HG03571 (cell line): ENCODE data around the gene GLP1R.

Experiments
- ATAC-seq: cut with Tn5 transposase; IDR thresholded peaks from one replicate; pipeline ENCODE4 v1.9.1; 2021; ENCODE audit not compliant: unreplicated experiment

Gene GLP1R

GRCh38 chr6:39061588-39061987, 13.0 kb downstream of the GLP1R start:
- ATAC-seq: no peak

GRCh38 chr6:39062014-39062740, 13.6 kb downstream of the GLP1R start:
- ATAC-seq: no peak

GRCh38 chr6:39063526-39063925, 14.9 kb downstream of the GLP1R start:
- ATAC-seq: no peak

GRCh38 chr6:39065561-39065960, 17.0 kb downstream of the GLP1R start:
- ATAC-seq: no peak

GRCh38 chr6:39068391-39068790, 19.8 kb downstream of the GLP1R start:
- no peak for ATAC-seq

GRCh38 chr6:39072830-39073229, 24.2 kb downstream of the GLP1R start:
- no peak for ATAC-seq

GRCh38 chr6:39073471-39074355, 25.1 kb downstream of the GLP1R start:
- no peak for ATAC-seq

GRCh38 chr6:39074486-39074885, 25.9 kb downstream of the GLP1R start:
- no peak for ATAC-seq

- ATAC-seq: no peak
These were observed 26.6 kb downstream of the GLP1R start for GRCh38 chr6:39075010-39075686.

- no peak for ATAC-seq
These were observed 27.4 kb downstream of the GLP1R start for GRCh38 chr6:39075807-39076622.

GRCh38 chr6:39076623-39077535, 28.3 kb downstream of the GLP1R start:
- ATAC-seq: no peak

GRCh38 chr6:39077882-39078594, 29.5 kb downstream of the GLP1R start:
- no peak for ATAC-seq

GRCh38 chr6:39078695-39079094, 30.1 kb downstream of the GLP1R start:
- no peak for ATAC-seq

- no peak for ATAC-seq
These were observed 30.9 kb downstream of the GLP1R start for GRCh38 chr6:39079197-39080125.

GRCh38 chr6:39080246-39080875, 31.8 kb downstream of the GLP1R start:
- ATAC-seq: no peak

GRCh38 chr6:39082310-39082709, 33.7 kb downstream of the GLP1R start:
- no peak for ATAC-seq

- no peak for ATAC-seq
These were observed 34.7 kb downstream of the GLP1R start for GRCh38 chr6:39083231-39083634.

GRCh38 chr6:39084506-39084905, 35.9 kb downstream of the GLP1R start:
- ATAC-seq: no peak
